NCI-H526 (cell line): ENCODE measurements around the gene LHFPL2.
"Not testable (repeated sequence)": the region's sequence is repeated elsewhere in the genome, so short reads cannot be mapped to it uniquely, and the experiment has no call there.

Experiments used
- DNase-seq, 2 experiments: peaks; one replicate each; lab custom pipeline; 2025; lab: John Stamatoyannopoulos, UW

LHFPL2 gene

DNA sequence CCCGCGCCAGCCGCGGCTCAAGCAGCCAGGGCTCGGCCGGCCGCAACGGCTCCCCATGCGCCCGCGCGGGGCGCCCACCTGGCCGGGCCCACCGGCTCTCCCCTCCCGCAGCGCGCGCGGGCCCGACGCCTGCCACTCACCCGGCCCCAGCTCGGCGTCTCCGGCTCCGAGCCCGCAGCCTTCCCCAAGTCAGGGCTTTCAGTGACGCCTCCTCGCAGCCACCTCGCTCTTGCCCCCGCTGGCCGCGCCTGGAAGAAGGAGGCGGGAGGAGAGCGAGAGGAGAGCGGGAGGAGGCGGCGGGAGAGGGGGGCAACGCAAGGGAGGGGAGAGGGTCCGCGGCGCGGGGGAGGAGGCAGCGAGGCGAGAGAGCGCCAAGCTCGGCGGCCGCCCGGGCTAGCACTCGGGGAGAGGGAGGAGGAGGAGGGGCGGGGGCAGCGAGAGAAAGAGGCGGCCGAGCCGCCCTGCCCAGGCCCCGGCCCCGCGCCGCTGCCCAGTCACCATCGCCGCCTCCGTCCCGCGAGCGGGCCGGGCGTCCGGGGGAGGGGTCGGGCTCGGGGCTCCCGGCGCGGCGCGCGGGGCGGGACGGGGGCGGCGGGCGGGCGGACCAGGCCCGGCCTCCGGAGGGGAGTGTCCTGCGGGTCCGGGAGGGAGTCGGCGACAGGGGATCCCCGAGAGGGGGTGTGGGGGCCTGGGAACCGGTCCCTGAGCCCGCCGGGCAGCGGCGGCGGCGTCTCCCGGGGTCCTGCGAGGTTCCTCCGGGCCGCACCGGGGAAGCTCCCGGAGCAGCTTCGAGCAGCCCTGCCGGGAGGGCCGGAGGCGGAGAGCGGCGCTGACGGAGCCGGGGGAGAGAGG lies at the start of gene LHFPL2:
Gene LHFPL2 (minus strand): TSS at position 414 of the 852 bp plus-strand sequence. CDS start 138,559 bp downstream, outside the sequence.
- DNase-seq: peak in 1 of 2 experiments; percentile 79

DNA sequence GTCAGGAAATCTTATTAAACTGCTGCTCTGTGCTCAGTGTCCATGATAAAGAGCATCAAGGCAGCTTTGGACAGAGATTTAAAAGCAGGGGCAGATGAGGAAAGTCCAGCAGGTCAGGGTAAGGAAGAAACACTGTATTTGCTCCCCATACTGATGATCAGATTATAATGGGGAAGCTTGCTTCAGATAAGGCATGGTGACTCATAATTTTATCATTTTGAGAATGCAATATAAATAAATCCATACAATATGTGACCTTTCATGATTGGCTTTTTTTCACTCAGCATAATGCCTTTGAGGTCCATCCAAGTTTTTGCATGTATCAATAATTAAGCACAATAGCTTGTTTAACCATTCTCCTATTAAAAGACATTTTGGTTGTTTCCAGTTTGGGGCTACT lies 48.1 kb upstream of the LHFPL2 start:
- DNase-seq: no peak

DNA sequence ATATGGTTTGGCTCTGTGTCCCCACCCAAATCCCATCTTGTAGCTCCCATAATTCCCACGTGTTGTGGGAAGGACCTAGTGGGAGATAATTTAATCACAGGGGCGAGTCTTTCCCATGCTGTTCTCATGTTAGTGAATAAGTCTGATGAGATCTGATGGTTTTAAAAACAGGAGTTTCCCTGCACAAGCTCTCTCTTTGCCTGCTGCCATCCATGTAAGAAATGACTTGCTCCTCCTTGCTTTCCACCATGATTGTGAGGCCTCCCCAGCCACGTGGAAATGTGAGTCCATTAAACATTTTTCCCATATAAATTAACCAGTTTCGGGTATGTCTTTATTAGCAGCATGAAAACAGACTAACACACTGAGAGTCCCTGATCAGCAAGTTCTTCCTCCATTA lies 47.5 kb upstream of the LHFPL2 start:
- not testable (repeated sequence) for DNase-seq

DNA sequence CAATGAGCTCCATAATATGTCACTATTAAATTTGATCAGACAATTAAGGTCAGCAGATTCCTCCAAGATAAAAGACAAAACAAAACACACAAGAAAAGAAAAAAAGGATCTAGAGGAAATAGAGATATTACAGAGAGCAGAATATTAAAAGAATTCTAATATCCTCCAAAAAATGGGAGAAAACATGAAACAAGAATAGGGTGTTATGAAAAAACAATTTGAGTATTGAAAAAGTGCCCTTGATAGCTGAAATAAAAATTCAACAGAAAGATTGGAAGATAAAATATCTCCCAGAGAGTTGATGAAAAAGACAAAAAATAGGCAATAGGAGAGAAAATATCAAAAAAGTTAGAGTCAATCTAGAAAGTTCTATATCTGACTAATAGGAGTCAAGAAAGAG lies 44.8 kb upstream of the LHFPL2 start:
- no peak for DNase-seq

GRCh38 chr5:78691084-78691960 lies 42.8 kb upstream of the LHFPL2 start:
- DNase-seq: peak in 1 of 2 experiments; percentile 32

- DNase-seq: peak in 1 of 2 experiments; percentile 4
Observed at GRCh38 chr5:78690253-78690972, 41.8 kb upstream of the LHFPL2 start.

- no peak for DNase-seq
Observed at GRCh38 chr5:78689540-78690252, 41.1 kb upstream of the LHFPL2 start.

- DNase-seq: not testable (repeated sequence)
Observed at GRCh38 chr5:78687514-78687913, 38.9 kb upstream of the LHFPL2 start.

- not testable (repeated sequence) for DNase-seq
Observed at GRCh38 chr5:78683905-78684304, 35.3 kb upstream of the LHFPL2 start.

GRCh38 chr5:78679905-78680304 lies 31.3 kb upstream of the LHFPL2 start:
- no peak for DNase-seq

DNA sequence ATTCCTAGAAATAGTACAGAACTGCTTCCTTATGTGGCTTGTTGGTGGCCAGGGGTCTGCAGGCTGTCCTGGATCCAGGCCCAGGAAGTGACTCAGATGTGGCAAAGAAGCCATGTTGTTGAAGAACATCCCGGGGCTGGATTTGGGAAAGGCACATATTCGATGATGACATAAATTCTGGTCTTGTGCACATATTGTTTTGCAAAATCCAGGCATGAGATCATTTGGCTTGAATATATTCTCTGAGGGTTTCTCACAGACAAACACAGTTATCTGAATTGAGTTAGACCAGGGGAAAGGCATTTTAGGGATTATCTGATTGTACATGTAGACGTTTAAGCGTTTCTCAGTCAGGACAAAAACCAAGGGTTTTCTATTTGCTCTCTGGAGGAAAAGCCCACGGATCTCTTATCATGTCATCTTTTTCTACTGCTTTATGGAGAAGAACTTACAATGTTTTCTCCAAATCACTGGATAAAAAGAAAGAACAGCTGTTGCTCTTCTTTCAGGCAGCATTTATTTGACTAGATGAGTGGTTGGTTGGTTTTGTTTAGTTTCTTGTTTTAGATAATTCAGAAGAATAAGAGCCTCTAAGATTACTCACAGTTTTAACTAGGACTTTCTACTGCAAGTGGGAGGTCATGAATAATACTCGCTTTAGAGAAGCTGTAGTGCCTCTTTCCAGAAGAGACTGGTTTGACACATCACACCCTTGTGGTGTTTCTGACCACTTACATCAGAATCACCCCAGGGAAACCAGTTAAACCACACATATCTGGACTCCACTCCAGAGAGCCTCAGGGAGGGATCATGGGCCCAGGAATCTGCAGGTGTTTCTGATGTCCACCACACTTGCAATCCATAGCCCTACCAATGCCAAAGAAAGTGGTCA lies 29.5 kb upstream of the LHFPL2 start:
- DNase-seq: no peak

- no peak for DNase-seq
Observed at GRCh38 chr5:78675956-78676730, 27.6 kb upstream of the LHFPL2 start.

GRCh38 chr5:78673827-78674226 lies 25.3 kb upstream of the LHFPL2 start:
- not testable (repeated sequence) for DNase-seq

- no peak for DNase-seq
Observed at GRCh38 chr5:78672154-78672553, 23.6 kb upstream of the LHFPL2 start.

DNA sequence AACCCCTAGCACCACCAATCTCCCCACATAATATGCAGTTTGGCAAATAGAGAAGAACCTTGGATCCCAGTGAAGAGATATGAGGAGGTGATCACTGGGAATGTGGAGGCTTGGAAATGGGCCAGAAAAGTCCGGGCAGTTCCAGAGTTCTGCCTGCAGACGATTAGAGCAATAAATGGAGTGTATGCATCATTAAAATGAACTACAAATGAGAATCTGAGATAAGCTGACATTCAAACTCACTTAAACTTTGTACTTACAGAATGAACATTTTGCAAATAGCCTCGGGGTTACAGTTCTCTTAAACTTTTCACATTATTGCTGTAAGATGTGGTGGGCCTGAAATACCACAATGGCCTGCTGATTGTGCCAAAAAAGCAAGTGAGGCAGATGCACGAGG lies 23.0 kb upstream of the LHFPL2 start:
- DNase-seq: no peak

- no peak for DNase-seq
Observed at GRCh38 chr5:78670701-78671269, 22.2 kb upstream of the LHFPL2 start.

DNA sequence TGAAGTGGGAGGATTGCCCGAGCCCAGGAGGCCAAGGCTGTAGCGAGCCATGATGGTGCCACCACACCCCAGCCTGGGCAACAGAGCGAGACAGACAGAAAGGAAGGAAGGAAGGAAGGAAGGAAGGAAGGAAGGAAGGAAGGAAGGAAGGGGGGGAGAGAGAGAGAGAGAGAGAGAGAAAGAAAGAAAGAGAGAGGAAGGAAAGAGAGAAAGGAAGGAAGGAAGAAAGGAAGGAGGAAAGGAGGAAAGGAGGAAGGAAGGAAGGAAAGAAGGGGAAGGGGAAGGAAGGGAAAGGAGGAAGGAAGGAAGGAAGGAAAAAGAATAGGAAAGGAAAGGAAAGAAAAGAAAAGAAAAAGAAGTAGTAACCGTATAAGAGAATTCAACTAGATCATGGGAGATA lies 20.8 kb upstream of the LHFPL2 start:
- no peak for DNase-seq

DNA sequence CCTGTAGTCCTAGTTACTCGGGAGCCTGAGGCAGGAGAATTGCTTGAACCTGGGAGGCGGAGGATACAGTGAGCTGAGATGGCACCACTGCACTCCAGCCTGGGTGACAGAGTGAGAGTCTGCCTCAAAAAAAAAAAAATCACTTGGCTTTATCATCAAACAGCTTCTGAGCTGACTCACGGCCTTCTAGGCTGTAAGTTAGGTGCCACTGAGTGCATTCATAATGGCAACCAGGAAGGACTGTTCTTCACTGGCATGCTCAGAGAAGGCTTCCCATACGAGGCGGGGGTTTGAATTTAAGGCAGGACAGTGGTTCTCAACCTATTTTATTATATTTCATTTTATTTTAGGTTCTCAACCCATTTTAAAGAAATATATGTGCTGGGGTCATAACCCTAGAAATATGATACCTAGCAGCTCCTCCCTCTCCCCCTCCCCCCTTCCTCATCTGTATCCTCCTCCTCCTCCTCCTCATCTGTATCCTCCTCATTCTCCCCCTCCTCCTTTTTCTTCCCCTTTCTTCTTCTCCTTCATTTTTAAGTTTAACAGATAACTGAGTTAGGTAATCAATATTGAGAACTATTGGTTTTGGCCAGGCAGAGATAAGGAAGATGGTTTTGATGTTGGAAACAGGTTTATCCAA lies 19.0 kb upstream of the LHFPL2 start:
- DNase-seq: no peak

DNA sequence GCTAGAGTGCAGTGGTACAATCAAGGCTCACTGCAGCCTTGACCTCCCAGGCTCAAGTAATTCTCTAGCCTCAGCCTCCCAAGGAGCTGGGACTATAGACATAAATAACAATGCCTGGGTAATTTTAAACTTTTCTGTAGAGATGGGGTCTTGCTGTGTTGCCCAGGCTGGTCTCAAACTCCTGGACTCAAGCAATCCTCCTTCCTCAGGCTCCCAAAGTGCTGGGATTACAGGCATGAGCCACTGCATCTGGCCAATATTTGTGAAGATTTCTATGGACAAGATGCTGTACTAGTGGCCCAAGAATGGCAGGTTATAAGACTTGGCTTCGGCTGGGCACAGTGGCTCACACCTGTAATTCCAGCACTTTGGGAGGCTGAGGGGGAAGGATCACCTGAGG lies 18.4 kb upstream of the LHFPL2 start:
- not testable (repeated sequence) for DNase-seq
